ENCODE data around the gene PSKH1.
"Not testable (repeated sequence)": the region's sequence is repeated elsewhere in the genome, so short reads cannot be mapped to it uniquely, and the experiment has no call there.

PSKH1 gene

DNA sequence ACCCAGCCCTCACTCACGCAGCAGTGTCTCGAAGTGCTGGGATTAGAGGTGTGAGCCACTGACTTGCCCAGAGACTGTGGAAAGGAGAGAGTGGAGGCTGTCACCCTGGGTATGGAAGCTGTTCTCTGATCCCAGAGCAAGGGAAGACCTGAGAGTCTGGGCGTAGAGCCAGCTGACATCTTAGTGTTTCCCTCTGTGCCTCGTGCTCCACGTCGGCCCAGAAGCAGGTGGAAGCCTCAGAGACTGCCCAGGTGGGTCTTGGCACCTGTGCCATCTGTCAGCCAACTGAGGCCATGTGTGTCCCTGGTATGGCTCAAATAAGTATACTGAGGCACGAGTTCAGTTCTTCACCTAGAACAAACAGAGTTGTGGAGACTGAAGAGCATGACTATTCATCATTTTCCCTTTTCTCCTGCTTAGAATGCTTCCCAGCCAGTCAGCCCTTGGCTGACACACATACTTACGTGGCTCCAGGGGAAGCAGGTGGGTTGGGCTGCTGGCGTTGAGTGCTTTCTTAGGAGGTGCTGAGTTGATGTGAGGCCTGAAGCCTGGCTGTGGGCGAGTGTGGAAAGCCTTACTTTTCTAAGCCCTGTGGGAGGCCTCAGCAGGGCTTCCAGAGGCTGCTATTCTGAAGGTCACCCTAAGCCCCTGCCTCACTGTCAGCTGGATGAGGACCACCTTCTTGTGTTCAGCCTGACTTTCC lies 30.5 kb downstream of the PSKH1 start:
- no peak for DNase-seq (ENCODE audit: low read depth in 1 of 2, low spot score in 1 of 2)

- no peak for DNase-seq (ENCODE audit: low read depth in 1 of 2, low spot score in 1 of 2)
These were observed 31.3 kb downstream of the PSKH1 start for GRCh38 chr16:67924140-67924906.

DNA sequence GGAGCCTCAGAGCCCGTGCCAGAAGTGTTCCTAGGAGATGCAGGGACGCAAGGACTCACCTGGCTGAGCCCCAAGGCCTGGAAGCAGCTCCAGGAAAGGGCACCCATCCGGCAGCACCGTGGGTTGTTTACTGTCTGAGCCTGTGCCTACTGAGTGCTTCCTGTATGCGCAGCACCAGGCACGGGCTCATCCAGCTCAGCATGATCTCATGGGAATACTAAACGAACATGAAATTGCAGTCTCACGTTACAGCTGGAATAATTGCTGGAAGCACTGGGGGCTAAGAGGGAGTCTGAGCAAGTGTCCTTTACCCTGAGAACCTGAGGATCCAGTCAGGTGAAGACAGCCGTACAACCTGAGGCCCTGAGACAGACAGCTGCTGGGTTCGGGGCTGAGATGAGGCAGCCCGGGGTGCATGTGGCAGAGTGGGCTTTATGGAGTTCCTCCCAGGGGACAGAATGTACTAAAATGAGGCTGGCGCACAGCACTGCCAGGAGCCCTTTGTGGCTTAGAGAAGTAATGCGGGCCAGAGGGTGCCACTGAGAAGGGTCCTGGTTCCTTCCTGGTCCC lies 33.2 kb downstream of the PSKH1 start:
- no peak for DNase-seq (ENCODE audit: low read depth in 1 of 2, low spot score in 1 of 2)

- DNase-seq (ENCODE audit: low read depth in 1 of 2, low spot score in 1 of 2), result no peak
These were observed 34.3 kb downstream of the PSKH1 start for GRCh38 chr16:67927131-67927941.

GRCh38 chr16:67928147-67928546 lies 35.1 kb downstream of the PSKH1 start:
- DNase-seq (ENCODE audit: low read depth in 1 of 2, low spot score in 1 of 2), result no peak

DNA sequence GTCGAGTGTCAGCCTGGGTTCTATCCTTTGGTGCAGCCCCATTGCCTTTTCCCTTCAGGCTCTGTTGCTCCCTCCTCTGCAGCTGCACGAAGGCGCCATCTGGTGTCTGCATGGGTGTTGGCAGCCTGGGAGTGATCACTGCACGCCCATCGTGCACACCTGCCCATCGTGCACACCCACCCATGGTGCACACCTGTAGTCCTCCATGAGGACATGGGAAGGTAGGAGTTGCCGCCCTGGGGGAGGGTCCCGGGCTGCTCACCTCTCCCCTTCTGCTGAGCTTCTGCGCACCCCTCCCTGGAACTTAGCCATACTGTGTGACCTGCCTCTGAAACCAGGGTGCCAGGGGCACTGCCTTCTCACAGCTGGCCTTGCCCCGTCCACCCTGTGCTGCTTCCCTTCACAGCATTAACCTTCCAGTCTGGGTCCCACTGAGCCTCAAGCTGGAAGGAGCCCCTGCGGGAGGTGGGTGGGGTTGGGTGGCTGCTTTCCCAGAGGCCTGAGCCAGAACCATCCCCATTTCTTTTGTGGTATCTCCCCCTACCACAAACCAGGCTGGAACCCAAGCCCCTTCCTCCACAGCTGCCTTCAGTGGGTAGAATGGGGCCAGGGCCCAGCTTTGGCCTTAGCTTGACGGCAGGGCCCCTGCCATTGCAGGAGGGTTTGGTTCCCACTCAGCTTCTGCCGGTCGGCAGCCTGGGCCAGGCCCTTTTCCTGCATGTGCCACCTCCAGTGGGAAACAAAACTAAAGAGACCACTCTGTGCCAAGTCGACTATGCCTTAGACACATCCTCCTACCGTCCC lies 35.7 kb downstream of the PSKH1 start:
- peak; percentile 53 to 78 for DNase-seq (ENCODE audit: low read depth in 1 of 2, low spot score in 1 of 2)

GRCh38 chr16:67930191-67930590 lies 37.1 kb downstream of the PSKH1 start:
- DNase-seq (ENCODE audit: low read depth in 1 of 2, low spot score in 1 of 2), result no peak

GRCh38 chr16:67930678-67931211 lies 37.7 kb downstream of the PSKH1 start:
- DNase-seq (ENCODE audit: low read depth in 1 of 2, low spot score in 1 of 2), result no peak

GRCh38 chr16:67931712-67932461 lies 38.8 kb downstream of the PSKH1 start, which contains the start of gene CTRL:
Gene CTRL, minus strand, starts transcription at chr16:67931862. Its CDS starts 10 bp downstream, at chr16:67931852.
- DNase-seq (ENCODE audit: low read depth in 1 of 2, low spot score in 1 of 2), result no peak

GRCh38 chr16:67932462-67932840 lies 39.4 kb downstream of the PSKH1 start:
- no peak for DNase-seq (ENCODE audit: low read depth in 1 of 2, low spot score in 1 of 2)

DNA sequence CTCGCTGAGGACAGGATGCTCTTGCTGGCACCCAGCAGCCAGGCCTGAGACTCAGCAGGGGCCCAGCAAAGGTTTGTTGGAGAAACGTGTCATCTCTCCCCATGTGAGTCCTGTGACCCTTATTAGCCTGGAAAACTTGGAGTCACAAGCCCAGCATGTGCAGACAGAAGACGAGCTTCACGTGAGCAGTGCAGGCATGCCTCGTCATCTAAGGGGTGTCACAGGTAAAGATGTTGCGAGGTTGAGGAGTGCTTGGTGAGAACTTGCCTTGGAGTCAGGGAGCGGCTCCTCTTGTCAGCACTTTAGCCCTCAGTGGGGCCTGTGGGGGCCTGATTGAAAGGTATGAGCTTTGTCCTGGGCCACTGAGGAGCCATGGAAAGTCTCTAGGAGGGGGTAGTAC lies 40.8 kb downstream of the PSKH1 start:
- DNase-seq (ENCODE audit: low read depth in 1 of 2, low spot score in 1 of 2), result no peak

- DNase-seq (ENCODE audit: low read depth in 1 of 2, low spot score in 1 of 2), result no peak
These were observed 41.4 kb downstream of the PSKH1 start for GRCh38 chr16:67934306-67935100.

DNA sequence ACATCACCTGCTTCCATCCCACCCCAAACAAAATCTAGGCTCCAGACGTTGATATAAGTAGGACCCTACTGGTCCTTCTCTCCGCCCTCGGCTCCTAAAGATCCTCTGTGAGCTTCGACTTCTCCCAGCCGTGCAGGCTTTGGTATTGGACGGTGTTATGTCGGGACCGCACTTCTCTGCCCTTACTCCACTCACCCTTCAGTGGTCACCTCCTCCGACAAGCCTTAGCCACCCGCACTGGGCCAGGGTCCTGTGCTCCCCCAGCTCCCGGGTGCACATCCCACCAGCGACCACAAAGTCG lies 42.0 kb downstream of the PSKH1 start:
- DNase-seq (ENCODE audit: low read depth in 1 of 2, low spot score in 1 of 2), result no peak

- peak; percentile 76 to 92 for DNase-seq (ENCODE audit: low read depth in 1 of 2, low spot score in 1 of 2)
These were observed 42.5 kb downstream of the PSKH1 start for GRCh38 chr16:67935402-67936123.

GRCh38 chr16:67936124-67936879 lies 43.2 kb downstream of the PSKH1 start, which contains the start of gene PSMB10:
Gene PSMB10, minus strand, starts transcription at chr16:67936850. Its CDS starts 101 bp downstream, at chr16:67936749.
- DNase-seq (ENCODE audit: low read depth in 1 of 2, low spot score in 1 of 2), result peak; percentile 49 to 53

DNA sequence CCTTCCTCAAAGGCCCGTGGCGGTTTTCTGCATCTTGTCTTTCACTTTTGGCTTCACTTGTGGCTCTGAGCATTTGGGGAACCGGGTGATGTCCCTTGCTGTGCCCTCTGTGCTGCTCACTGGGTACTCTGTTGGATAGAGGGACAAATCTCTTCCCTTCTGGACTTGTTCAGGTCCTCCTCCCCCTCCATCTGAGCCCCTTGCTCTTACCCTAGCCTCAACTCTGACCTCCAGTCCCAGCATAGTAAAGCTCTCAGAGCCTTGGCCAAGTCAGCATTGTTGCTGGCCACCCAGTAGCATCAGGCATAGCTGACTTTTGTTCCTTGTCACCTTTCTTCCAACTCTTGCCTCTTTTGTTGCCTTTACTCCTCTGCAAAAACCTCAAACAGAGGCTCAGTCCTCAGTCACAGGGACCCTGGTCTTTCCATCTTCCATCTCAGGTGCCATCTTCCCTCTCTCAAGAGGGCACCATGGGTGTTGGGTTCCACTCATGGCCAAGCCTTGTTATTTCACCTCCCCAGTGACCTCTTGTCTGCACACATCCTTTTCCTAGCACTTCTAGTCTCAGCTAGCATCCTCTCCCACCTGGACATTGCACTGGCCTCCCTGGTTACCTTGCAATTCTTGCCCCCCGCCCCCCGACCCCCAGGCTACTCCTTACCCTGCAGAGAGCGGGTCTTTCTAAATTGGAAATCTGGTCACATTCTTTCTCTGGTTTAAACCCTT lies 44.0 kb downstream of the PSKH1 start:
- DNase-seq (ENCODE audit: low read depth in 1 of 2, low spot score in 1 of 2), result peak in 1 of 2 donors; percentile 78

DNA sequence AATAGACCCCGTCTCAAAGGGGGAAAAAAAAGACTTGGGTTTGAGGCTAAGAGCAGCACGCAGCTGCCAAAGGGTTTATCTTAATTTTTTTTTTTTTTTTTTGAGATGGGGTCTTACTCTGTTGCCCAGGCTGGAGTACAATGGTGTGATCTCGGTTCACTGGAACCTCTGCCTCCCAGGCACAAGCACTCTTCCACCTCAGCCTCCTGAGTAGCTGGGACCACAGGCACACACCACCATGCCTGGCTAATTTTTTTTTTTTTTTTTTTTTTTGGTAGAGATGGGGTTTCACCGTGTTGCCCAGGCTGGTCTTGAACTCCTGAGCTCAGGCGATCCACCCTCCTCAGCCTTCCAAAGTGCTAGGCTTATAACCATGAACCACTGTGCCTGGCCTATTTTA lies 44.7 kb downstream of the PSKH1 start:
- DNase-seq (ENCODE audit: low read depth in 1 of 2, low spot score in 1 of 2), result not testable (repeated sequence)

Measured in activated CD4-positive, alpha-beta T cell treated with anti-CD3 and anti-CD28 coated beads, Interleukin-2, amount 50 U/mL, for 24 hours (primary cell).